Measurements from ENCODE around the gene APIP. TPM values are rescaled to one million over a fixed set of nuclear protein-coding genes. Genes with fewer than 3 reads are reported as not detected.

APIP gene
- total and polyA plus RNA-seq, 2 of the 8 experiments (the other 6 are each of a cell fraction or from before 2014, with no cell fraction given), result 10.4 to 25.7 TPM

- TF ChIP-seq ATF2 (IDR thresholded peaks at IDR 0.05; ENCODE audit: low read length) (no peak), GABPA (IDR thresholded peaks at IDR 0.05; ENCODE audit: borderline replicate concordance, insufficient read depth, low read length) (no peak), RBBP5 (IDR thresholded peaks at IDR 0.05; ENCODE audit: borderline replicate concordance, low read depth, low read length) (no peak), SIRT6 (IDR thresholded peaks at IDR 0.05; ENCODE audit: low read length) (no peak), MAX (IDR thresholded peaks at IDR 0.05) (no peak)
Measured at GRCh38 chr11:34899633-34900016, 16.6 kb downstream of the APIP start (continued).
